HG03457 (cell line): ENCODE results near the gene SCRN1.
"Not testable (repeated sequence)": the region's sequence is repeated elsewhere in the genome, so short reads cannot be mapped to it uniquely, and the experiment has no call there.

Source experiments
- ATAC-seq: cut with Tn5 transposase; IDR thresholded peaks from one replicate; pipeline ENCODE4 v1.9.1; 2021; ENCODE audit warnings: moderate number of reproducible peaks; ENCODE audit not compliant: unreplicated experiment

The SCRN1 gene

DNA sequence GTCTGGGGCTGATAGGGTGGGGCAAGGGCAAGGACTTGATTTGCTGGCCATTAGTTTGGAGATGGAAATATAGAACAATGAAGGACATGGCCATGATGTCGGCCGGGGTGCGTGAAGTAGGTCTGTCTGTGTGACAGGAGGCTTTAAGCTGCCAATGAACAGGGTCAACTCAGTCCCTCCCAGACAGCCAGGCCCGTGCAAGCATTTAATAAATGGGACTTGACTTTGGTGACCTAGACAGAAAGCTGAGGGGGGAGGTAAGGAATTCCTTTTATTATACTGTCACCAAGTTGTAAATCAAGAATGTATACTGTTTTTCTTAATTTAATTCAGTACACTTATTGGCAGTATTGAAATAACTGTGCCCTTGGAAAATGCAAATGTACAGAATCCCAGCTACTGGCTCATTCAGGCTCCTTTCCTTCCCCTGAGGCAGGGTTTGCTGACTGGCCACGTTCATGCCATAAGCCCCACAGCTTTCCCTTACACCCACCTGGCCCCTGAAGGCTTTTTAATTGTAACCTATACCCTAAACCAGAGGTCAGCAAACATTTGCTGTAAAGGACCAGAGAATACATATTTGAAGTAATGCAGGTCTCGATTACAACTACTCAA, 96.1 kb downstream of the SCRN1 start:
- ATAC-seq = no peak

DNA sequence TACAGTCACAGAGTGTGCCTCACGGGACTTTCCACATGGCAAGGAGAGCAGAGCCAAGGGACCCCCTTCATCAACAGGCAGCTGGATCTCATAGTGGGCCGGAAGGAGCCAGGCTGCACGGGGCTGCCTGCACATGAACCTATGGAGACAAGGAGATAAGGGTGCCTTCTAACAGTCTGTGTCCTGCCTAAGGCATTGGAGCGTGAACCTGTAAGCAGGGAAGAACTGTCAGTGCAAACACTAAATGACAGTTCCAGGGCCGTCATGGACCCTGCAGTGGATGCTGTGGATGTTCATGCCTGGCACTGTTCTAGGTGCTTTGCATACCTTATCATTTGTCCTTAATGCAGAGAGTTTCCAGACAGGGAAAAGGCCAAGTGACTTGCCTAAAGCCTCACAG, 97.4 kb downstream of the SCRN1 start:
- no peak for ATAC-seq

DNA sequence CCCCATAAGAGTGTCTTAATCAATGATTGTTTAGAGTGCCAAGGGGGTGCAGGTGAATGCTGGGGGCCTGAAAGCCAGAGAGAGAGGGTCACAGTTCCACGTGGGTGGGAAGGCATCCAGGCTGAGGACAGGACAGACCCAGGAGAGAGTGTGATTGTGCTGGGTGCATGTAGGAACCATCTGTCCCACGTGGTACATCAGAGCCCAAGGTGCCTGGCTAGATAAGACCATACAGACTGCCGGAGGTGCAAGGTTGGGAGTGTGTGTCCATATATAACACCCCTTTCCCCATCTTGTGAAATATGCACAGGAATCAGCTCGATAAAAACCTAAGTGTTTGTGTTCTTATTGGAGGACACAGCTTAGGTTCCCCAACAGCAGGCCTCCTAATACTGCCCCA, 97.8 kb downstream of the SCRN1 start:
- ATAC-seq = no peak

DNA sequence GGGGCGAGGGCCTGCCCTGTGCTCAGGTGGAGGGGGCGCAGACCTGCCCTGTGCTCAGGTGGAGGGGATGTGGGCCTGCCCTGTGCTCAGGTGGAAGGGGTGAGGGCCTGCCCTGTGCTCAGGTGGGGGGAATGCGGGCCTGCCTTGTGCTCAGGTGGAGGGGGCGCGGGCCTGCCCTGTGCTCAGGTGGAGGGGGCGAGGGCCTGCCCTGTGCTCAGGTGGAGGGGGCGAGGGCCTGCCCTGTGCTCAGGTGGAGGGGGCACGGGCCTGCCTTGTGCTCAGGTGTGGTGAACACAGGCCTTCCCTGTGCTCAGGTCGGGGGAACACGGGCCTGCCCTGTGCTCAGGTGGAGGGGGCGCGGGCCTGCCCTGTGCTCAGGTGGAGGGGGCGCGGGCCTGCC, 98.8 kb downstream of the SCRN1 start:
- ATAC-seq = not testable (repeated sequence)

DNA sequence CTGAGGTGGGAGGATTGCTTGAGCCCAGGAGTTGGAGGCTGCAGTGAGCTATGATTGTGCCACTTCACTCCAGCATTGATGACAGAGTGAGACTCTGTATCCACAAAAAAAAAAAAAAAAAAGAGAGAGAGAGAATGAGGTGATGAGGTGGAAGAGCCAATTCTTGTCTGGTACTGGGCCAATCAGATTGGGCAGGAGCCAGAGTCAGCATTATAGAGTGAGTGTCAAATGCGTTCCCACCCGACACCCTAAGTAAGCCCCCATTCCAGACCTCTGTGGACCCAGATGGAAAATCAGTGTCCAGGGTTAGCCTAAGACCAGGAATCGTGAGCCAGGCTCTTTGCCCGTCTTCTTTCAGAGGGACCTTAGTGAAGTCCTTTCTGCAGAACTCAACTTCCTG, 99.3 kb downstream of the SCRN1 start:
- no peak for ATAC-seq

DNA sequence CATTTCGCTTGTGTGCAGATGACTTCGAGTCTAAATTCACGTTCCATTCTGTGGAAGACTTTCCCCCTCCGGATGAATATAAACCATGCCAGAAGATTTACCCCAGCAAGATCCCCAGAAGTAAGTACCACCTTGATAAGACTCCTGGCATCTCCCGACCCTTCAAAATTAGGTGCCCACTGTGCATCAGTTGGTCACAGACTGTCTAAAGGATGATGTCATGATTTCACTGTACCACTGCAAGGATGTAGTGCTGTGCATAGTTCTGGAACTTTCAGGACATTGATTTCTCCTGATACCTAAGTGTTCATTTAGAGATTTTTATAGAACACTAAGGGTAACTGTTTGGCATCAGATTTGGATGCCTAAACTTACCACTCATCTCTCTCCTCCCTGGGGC, 100.3 kb downstream of the SCRN1 start:
- ATAC-seq = no peak

DNA sequence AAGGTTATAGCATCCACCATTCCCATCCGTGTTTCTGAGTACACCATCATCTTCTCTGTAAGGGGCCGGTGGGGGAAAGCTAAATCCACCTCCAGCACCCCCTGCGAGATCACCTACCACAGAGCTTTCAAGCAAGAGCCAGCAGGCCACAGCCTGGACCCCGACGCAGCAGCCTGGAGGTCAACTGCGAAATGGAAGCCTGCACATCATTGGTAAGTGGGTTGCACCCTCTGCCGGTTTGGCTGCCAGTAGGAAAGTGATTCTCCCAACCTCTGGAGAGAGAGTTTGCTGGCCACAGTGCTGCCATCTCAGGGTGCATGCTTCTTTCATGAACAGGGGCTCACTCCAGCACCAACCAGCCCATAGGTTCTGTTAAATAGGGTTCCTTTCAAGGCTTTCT, 101.6 kb downstream of the SCRN1 start:
- no peak for ATAC-seq

DNA sequence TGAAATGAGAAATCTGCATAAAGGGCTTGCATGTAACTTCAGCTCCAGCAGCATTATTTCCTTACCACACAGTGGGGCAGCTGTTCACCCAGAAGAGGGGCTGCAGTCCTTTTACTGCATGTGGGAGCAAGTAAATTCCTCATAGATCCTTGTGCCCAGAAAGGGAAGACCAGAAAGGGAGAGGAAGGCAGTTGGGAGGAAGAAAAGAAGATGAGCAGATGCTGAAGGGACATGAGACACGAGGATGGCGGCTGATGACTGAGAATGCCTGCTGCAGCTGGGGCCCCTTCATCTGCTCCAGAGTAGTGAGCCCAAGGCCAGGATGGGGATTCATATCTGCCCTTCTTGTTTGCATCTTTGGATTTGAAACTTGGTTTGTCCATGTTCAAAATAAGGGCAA, 102.8 kb downstream of the SCRN1 start:
- no peak for ATAC-seq

DNA sequence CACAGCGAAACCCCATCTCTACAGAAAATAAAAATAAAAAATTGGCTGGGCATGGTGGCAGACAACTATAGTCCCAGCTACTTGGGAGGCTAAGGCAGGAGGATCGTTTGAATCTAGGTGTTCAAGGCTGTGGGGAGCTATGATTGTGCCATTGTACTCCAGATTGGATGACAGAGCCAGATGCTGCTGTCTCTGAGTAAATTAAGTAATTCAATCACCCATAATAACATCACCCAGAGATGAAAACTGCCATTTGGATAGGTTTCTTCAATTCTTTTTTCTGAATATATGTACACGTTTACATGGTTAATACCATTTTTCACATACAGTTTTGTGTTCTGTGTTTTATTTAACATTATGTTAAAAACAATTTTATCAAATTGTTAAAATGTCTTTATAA, 104.0 kb downstream of the SCRN1 start:
- no peak for ATAC-seq

DNA sequence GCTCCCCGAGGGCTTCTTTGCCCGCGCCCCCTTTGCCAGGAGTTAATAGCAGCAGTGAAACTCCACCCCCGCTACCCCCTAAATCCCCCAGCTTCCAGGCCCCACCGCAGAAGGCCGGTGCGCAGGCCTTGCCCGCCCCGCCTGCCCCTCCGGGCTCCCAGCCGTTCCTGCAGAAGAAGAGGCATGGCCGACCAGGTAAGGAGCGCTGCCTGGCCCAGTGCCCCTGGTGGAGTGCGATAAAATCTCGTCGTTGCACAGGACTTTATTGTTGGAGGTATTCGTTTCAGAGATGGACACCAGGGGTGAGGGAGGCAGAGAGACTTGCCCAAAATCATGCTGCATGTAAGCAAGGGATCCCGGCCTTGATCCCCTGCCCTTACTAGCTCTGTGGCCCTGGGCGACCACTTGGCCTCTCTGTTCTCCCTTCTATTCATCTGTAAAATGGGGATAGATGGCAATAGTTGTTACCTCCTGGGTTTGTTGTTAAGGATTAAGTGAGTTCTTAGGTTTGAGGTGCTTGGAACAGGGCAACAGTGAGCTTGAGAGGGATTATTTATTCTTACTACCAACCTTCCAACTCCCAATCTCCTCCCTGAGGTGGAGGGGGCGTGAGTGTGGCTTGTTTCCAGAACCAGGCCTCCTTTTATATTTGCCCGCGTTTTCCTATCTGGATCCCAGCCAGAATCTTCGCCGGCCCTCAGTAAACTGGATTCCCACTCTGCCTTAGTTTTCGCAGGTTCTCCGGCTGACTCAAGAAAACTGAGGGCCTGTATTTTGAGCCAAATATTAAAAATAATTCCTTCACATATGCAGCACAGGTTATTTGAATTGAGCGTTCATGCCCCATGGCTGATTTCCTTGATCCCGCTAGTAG, 105.0 kb downstream of the SCRN1 start:
- no peak for ATAC-seq

DNA sequence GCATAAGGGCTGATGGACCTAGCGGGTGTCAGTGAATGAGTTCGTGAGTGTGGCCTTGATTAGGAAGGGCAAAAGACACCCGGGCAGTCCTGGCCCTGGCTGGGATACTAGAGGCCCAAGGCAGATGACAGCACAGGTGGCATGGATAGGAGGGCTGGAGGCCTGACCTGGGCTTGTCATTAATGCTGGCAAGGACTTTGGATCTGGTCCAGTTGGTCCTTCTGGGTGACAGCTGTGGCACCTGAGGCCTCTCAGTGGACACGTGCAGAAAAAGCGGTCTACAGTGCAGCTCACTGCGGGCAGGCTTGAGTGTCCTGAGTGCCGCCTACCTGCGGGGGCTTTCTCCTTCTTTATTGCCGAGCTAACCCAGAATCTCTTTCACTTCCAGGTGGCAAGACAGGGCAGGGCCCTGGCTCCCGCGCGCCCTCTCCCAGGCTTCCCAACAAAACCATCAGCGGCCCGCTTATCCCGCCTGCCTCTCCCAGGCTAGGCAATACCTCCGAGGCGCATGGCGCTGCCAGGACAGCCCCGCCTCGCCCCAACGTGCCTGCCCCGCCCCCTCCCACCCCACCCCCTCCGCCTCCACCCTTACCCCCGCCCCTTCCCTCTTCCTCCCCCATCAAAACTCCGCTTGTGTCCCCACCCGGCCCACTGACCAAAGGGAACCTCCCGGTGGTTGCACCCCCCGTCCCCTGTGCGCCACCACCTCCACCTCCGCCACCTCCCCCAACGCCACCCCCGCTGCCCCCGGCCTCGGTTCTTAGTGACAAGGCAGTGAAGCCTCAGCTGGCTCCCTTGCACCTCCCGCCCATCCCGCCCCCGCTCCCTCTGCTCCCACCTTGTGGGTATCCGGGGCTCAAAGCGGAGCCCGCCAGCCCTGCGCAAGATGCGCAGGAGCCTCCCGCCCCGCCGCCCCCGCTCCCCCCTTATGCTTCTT, 105.9 kb downstream of the SCRN1 start:
- ATAC-seq = no peak

DNA sequence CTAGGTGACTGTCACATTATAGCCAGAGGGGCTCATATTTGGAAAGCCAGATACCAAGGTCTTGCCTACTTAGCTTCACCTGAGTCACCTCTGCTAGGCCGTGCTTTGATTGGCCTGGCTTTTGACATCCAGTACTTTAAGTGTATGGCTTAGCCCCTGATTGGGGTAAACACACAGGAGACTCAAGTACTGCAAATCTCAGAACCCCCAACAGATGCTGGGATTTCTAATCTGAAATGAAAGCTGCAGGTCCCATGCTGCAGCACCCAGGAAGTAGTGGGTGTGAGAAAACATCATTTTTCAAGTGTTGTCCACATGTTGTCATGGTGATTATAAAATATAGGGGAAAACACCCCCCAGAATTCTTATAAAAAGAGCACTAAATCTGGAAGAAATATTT, 107.1 kb downstream of the SCRN1 start:
- ATAC-seq = no peak

DNA sequence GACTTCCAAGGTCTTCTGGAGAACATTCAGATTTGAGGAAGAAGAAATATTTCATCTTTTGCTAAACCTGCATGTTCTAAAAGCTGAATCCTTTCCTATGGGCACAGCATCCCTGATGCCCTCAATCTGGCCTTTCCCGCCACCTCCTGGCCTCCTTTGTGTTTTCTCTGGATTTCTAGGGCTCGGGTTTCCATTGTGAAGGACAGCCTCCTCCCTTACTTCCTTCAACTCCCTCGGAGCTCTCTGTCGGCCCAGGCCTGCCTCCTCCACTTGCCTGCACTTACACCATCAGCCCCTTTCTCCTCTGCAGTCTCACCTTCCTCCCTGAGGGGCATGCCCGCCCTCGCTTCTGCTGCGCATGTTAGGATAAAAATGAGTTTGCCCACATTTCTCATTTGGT, 107.9 kb downstream of the SCRN1 start:
- ATAC-seq = no peak

DNA sequence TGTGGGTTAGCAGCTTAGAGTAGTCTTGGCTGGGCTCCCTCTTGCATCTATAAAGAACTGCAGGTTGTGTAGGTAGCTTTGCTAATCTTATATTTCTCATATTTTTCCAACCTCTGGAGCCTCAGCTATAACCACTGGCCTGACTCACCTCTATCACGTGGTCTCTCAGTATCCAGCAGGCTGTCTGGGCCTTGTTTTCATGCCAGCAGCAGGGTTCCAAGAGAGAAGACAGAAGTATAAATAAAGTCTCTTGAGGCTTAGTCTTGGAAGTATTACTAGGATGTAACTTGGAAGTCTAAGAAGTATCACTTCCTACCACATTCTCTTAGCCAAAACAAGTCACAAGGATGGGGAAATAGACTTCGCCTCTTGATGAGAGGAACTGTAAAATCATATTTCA, 110.0 kb downstream of the SCRN1 start:
- no peak for ATAC-seq

DNA sequence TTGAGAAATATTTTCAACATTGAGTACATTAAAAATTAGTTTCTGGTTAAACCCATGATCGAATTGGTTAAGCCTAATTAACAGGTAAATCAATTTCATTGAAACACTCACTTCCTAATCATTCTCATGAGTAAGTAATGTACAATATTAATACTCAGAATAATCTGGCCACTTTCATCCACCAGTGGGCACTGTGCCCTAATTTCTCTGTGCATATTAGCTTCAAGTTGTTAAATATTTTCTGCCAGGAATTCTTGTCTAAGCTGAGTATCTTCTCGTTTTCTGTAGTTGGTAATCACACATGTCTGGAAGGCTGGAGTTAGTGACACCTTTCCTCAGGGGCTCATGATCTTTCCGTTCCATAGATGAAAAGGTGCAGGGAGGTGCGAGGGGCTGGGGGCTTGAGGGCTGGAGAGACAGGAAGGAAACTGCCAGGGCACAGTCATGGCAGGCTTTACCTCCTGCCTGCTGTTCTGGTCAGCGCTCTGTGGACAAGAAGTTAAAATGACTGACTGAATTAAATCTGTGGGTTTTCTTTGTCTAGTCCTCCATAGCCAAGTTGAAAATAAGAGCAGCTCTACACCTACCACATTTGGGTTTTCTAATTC, 111.4 kb downstream of the SCRN1 start:
- ATAC-seq = no peak

DNA sequence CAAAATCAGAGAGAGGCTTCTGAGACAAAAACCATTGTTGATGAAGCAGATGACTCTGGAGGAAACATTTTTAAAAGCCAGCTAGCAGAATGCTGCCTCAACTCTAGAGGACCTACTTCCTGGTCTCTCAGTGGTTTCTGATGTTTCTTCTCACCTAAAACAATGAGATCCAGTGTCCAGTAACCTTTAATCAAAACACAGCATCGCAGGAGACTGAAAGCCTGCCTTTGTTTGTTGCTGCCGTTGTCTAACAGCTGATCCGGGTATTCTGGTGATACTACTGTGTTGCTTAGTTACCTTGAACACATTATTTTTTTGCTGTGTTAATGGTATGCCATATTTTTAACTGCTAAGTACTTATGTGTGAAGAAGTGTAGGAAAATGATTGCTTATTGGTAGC, 112.4 kb downstream of the SCRN1 start:
- no peak for ATAC-seq

DNA sequence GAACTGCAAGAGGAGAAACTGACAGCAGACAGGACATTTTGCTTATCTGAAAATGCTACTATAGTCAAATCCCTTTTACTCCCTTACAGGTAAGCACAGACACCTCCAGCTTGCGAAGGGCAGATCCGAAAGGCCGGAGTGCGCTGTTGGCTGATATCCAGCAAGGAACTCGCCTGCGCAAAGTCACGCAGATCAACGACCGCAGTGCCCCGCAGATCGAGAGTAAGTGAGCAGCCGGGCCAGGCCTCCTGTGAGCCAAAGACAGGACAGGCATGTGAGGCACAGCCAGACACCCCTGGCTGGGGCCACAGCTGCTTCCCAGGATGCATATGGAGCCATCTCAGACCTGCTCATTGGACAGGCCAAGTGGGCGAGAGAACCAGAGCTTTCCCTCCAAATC, 113.9 kb downstream of the SCRN1 start:
- ATAC-seq = no peak

DNA sequence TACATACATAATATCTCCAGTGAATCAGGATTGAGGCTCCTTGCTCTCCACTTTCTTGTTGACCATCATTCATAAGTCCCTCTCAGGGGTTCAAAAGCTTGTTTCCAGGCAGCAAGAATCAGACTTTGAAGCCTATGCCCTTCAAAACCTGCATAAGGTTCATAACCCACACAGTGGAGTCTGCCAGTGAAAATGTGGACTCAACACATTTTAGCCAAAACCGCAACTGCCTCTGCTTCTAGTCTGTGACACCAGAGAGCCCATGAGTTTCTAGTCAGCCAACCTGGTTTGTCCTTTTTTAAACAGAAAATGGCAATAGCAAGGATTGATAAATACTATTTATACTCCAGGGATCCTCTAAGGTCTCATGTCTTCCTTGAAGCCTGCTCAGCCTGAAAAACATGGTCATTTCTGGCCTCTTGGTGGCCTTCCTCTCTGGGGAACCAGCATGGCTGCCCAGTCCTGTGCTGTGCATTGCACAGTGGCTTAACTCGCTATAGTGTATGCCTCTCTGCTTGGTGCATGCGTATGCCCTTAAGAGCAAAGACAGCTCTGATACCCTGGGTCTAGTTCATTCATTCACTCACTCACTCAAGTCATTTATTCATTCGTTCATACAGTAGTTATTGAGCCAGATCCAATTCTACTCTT, 115.8 kb downstream of the SCRN1 start:
- ATAC-seq = no peak

DNA sequence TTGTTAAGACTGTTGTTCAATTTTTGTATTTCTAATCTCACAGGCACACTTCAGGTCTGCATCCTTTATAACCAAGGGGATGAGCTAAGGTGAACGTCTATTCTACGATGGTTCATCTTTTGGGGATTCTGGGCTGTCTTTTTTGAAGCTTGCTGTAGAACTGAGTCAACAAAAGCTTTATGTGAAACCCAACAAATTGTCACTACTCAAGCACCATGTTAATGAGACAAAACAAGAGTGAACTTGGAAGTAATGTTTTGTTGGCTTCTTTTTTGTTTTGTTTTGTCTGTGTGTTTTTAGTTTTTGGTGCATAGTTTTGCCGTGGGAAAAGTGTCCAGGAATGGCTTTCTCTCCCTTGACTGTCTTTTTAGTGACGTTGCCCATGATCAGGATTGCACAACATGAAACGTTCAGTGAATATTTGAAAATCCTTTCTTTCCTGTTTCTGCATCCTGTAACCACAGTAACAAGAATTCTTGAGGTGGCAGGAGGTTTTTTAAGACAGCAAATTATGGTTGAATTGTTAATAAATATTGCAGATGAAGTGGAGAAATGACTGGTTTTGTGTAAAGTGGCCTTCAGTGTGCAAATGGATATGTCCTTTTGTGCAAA, 117.7 kb downstream of the SCRN1 start:
- ATAC-seq = no peak
